Ascending aorta (tissue), 2 donors: ENCODE data around the gene NUP50. TPM values are rescaled to one million over a fixed set of nuclear protein-coding genes. Genes with fewer than 3 reads are reported as not detected.

Experiments
- DNase-seq, 2 donors: peaks; one replicate each; pipeline ENCODE4 v3.0.0-alpha.2; 2019; ENCODE audit warnings: low spot score in 2 of 2
- H3K27ac ChIP-seq, 2 donors: fragments of 200-600 bp; sonication (generic); one replicate each; pipeline ENCODE4 v1.5.1; 2016 to 2017; ENCODE audit warnings: mild to moderate bottlenecking in 1 of 2
- H3K27me3 ChIP-seq: fragments of 200-600 bp; sonication (generic); one replicate; pipeline ENCODE4 v1.5.1; 2017
- H3K36me3 ChIP-seq, 2 donors: fragments of 200-600 bp; sonication (generic); one replicate each; pipeline ENCODE4 v1.5.1; 2016
- H3K4me1 ChIP-seq, 2 donors: fragments of 200-600 bp; sonication (generic); one replicate each; pipeline ENCODE4 v1.5.1; 2016 to 2017; ENCODE audit warnings: mild to moderate bottlenecking in 1 of 2
- H3K4me3 ChIP-seq, 2 donors: fragments of 200-600 bp; sonication (generic); one replicate each; pipeline ENCODE4 v1.5.1; 2016 to 2017; ENCODE audit warnings: mild to moderate bottlenecking in 1 of 2
- H3K9me3 ChIP-seq, 2 donors: fragments of 200-600 bp; sonication (generic); one replicate each; pipeline ENCODE4 v1.5.1; 2016
- intact Hi-C: fragments of 100-400 bp; cut with DNase I; formaldehyde crosslinking; loops from one replicate; pipeline ENCODE4 v1.15.1; 2023
- total RNA-seq: library from RNA; depleted of rRNA; stranded (reverse); fragments of >200 nt; gene quantifications from one replicate; pipeline ENCODE4 v1.1.0, GENCODE V29; 2016
- TF ChIP-seq, protein P1 (sequence below), 3 experiments: fragments of 200-600 bp in 2 of 3; fragments of 450-650 bp in 1 of 3; sonication (generic) in 2 of 3; IDR thresholded peaks; one replicate each; pipeline ENCODE4 v1.5.1; 2016 to 2019; ENCODE audit warnings: antibody characterized with exemption in 3 of 3, mild to moderate bottlenecking in 1 of 3, moderate library complexity in 1 of 3

The NUP50 gene
- total RNA-seq, 1 donor from 2014 or later: 75.8 TPM

- Histone ChIP-seq H3K9me3 (no peaks in the 10 kb centered on the region), H3K27ac (peak overlapping the region; percentile 5 to 54), H3K27me3 (no peaks in the 10 kb centered on the region), H3K4me3 (no peak overlapping the region), H3K4me1 (peaks cover 14 to 39% of the 10 kb centered on the region in 2 donors), H3K36me3 (peaks cover 5 to 18% of the 10 kb centered on the region in 2 donors)
- intact Hi-C loops: no loop called here
- TF ChIP-seq, protein P1, sequence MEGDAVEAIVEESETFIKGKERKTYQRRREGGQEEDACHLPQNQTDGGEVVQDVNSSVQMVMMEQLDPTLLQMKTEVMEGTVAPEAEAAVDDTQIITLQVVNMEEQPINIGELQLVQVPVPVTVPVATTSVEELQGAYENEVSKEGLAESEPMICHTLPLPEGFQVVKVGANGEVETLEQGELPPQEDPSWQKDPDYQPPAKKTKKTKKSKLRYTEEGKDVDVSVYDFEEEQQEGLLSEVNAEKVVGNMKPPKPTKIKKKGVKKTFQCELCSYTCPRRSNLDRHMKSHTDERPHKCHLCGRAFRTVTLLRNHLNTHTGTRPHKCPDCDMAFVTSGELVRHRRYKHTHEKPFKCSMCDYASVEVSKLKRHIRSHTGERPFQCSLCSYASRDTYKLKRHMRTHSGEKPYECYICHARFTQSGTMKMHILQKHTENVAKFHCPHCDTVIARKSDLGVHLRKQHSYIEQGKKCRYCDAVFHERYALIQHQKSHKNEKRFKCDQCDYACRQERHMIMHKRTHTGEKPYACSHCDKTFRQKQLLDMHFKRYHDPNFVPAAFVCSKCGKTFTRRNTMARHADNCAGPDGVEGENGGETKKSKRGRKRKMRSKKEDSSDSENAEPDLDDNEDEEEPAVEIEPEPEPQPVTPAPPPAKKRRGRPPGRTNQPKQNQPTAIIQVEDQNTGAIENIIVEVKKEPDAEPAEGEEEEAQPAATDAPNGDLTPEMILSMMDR (IDR thresholded peaks at IDR 0.05): no peak
- no peak for DNase-seq
Measured at GRCh38 chr22:45208696-45208992, 44.9 kb downstream of the NUP50 start.

DNA sequence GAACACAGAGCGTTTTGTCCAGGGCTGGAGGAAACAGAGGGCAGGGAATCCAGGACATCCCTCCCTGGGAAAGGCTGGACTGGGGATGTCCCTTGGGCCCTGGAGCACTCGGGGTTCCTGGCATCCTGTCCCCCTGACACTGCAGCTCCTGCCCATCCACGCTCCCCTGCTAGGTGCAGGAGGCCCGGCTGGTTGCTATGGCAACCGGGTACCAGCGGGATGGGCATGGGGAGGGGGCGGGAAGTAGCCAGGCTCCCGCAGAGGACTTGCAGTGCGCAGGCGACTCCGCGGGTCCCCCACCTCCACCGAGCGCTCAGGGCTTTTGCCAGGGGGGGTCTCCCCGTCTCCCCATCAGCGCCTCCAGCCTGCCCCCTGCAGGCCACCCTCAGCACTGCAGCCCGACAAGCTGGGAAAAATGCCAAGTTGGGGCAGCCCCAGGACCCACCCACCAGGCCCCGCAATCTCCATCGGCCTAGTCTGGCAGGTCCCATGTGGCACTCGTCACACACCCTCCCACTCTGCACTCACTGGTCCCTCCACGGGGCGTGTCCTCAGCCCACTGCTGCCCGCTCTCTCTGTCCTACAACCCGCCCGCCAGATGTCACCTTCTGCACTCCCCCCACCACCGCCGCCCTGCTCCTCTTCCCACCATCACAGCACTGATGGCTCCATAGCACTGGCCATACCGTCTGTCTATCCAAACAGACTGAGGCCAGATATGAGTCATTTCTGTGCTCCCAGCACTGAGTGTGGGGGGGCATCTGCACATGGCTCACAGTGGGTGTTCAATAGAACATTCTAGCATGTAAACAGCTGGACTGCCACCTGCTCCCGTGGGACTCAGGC, 45.5 kb downstream of the NUP50 start:
- Histone ChIP-seq H3K27me3 (no peaks in the 10 kb centered on the region), H3K4me1 (peaks cover 14 to 39% of the 10 kb centered on the region in 2 donors), H3K9me3 (no peaks in the 10 kb centered on the region), H3K27ac (peak overlapping the region; percentile 5 to 54), H3K36me3 (peaks cover 5 to 13% of the 10 kb centered on the region in 2 donors), H3K4me3 (no peak overlapping the region)
- peak in 1 of 2 donors; percentile 73 for DNase-seq
- intact Hi-C loops: no loop called here
- TF ChIP-seq, protein P1 (IDR thresholded peaks at IDR 0.05): peak; percentile 48 to 61 (median 57)

- no peaks in the 10 kb centered on the region for H3K27me3 ChIP-seq
- TF ChIP-seq, protein P1 (IDR thresholded peaks at IDR 0.05): no peak
- peaks cover 14 to 39% of the 10 kb centered on the region in 2 donors for H3K4me1 ChIP-seq
- peaks cover 4% of the 10 kb centered on the region in 2 donors for H3K36me3 ChIP-seq
- peak in 1 of 2 donors; percentile 63 for DNase-seq
- H3K27ac ChIP-seq: no peak overlapping the region
- intact Hi-C loops: no loop called here
- peak overlapping the region in 1 of 2 donors; percentile 56 for H3K4me3 ChIP-seq
- no peaks in the 10 kb centered on the region for H3K9me3 ChIP-seq
Measured at GRCh38 chr22:45210174-45210573, 46.4 kb downstream of the NUP50 start.

DNA sequence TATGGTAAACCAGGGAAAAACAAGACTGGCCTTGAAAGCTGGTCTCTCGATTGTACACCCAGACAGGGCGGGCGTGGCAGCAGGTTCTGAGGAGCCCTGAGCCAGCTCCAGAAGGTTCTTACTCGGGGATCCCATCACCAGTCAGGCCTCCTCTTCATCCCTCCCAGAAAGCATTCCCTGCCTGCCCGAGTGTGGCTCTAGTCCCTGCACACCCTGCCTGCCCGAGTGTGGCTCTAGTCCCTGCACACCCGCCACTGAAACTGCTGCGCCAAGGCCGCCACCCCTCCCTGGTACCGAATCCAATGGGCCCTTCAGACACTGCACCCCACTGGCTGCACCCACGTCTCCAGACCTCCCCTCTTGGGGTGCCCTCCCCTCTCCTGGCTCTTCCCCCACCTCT, 46.9 kb downstream of the NUP50 start:
- Histone ChIP-seq H3K9me3 (no peaks in the 10 kb centered on the region), H3K27me3 (no peaks in the 10 kb centered on the region), H3K4me1 (peaks cover 14 to 39% of the 10 kb centered on the region in 2 donors), H3K4me3 (peak overlapping the region in 1 of 2 donors; percentile 56), H3K27ac (no peak overlapping the region), H3K36me3 (no peaks in the 10 kb centered on the region)
- DNase-seq: peak in 1 of 2 donors; percentile 53
- TF ChIP-seq, protein P1 (IDR thresholded peaks at IDR 0.05): no peak
- intact Hi-C loops: no loop called here

- TF ChIP-seq, protein P1 (IDR thresholded peaks at IDR 0.05): no peak
- Histone ChIP-seq H3K4me3 (peak overlapping the region in 1 of 2 donors; percentile 56), H3K9me3 (no peaks in the 10 kb centered on the region), H3K27me3 (no peaks in the 10 kb centered on the region), H3K27ac (peak overlapping the region in 1 of 2 donors; percentile 70), H3K36me3 (no peaks in the 10 kb centered on the region), H3K4me1 (peaks cover 14 to 39% of the 10 kb centered on the region in 2 donors)
- DNase-seq: no peak
- intact Hi-C loops: no loop called here
Measured at GRCh38 chr22:45210991-45211390, 47.3 kb downstream of the NUP50 start.
